Activated CD4-positive, alpha-beta T cell treated with anti-CD3 and anti-CD28 coated beads, Interleukin-2, amount 50 U/mL, for 24 hours (primary cell): ENCODE data around the gene RGS6.

ENCODE experiments used
- DNase-seq, 2 donors: peaks; one replicate each; pipeline ENCODE4 v3.0.0-alpha.2; 2020; ENCODE audit warnings: low read depth in 1 of 2, low spot score in 1 of 2

RGS6 gene

GRCh38 chr14:72488514-72488913, 556.3 kb downstream of the RGS6 start:
- DNase-seq = no peak

GRCh38 chr14:72492196-72492595, 560.0 kb downstream of the RGS6 start:
- no peak for DNase-seq

- no peak for DNase-seq
Observed at GRCh38 chr14:72495668-72496067, 563.4 kb downstream of the RGS6 start.

GRCh38 chr14:72498646-72499045, 566.4 kb downstream of the RGS6 start:
- DNase-seq = no peak

- no peak for DNase-seq
Observed at GRCh38 chr14:72499746-72500145, 567.5 kb downstream of the RGS6 start.

GRCh38 chr14:72500234-72500838, 568.1 kb downstream of the RGS6 start:
- DNase-seq = no peak

- no peak for DNase-seq
Observed at GRCh38 chr14:72501439-72501838, 569.2 kb downstream of the RGS6 start.

GRCh38 chr14:72503271-72503670, 571.0 kb downstream of the RGS6 start:
- no peak for DNase-seq

- no peak for DNase-seq
Observed at GRCh38 chr14:72503696-72504368, 571.6 kb downstream of the RGS6 start.

GRCh38 chr14:72510566-72510965, 578.3 kb downstream of the RGS6 start:
- DNase-seq = no peak

- DNase-seq = no peak
Observed at GRCh38 chr14:72512281-72512680, 580.1 kb downstream of the RGS6 start.

GRCh38 chr14:72512925-72513324, 580.7 kb downstream of the RGS6 start:
- DNase-seq = no peak

- DNase-seq = no peak
Observed at GRCh38 chr14:72513346-72513745, 581.1 kb downstream of the RGS6 start.

GRCh38 chr14:72513965-72514659, 581.9 kb downstream of the RGS6 start:
- no peak for DNase-seq

- no peak for DNase-seq
Observed at GRCh38 chr14:72514660-72515025, 582.4 kb downstream of the RGS6 start.

GRCh38 chr14:72515779-72516770, 583.8 kb downstream of the RGS6 start:
- no peak for DNase-seq

- peak; percentile 49 to 50 for DNase-seq
Observed at GRCh38 chr14:72516936-72517700, 584.9 kb downstream of the RGS6 start.

GRCh38 chr14:72517736-72518135, 585.5 kb downstream of the RGS6 start:
- DNase-seq = no peak

- DNase-seq = peak in 1 of 2 donors; percentile 52
Observed at GRCh38 chr14:72518809-72519377, 586.7 kb downstream of the RGS6 start.

- DNase-seq = peak in 1 of 2 donors; percentile 17
Observed at GRCh38 chr14:72519543-72519942, 587.3 kb downstream of the RGS6 start.
